VCaP (cell line): ENCODE data around the gene RPLP2.

Experiments
- H3K27ac ChIP-seq: fragments of 450-650 bp; 2 replicates; pipeline ENCODE4 v1.5.1; 2017
- TF ChIP-seq, protein P1 (sequence below): fragments of 450-650 bp; conservative IDR thresholded peaks from 2 replicates; pipeline ENCODE4 v1.5.1; 2017; ENCODE audit warnings: mild to moderate bottlenecking, moderate library complexity

The RPLP2 gene

DNA sequence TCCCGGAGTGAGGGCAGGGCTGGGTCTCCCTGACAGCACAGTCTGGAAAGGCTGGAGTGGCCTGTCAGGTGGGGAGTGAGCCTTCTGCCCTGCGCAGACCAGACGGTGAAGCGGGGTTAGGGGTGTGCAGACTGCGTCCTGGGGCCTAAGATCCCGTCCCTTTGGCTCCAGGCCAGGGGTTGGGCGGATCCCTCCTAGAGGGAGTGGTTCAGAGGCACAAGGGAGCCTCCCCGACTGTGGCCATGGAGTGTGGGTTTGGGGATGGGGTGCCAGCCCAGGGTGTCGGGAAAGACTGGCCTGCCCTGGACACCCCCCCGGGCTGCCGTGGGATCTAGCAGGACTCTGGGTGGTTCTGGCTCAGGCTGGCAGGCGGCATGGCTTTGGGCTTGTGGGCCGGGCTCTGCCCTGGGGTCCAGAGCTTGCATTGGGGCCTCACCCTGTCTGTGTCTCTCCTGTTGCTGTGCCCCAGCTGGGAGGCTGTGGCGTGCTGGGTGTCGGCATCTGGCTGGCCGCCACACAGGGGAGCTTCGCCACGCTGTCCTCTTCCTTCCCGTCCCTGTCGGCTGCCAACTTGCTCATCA lies 52.4 kb downstream of the RPLP2 start:
- H3K27ac ChIP-seq, result no peak overlapping the region
- TF ChIP-seq, protein P1, sequence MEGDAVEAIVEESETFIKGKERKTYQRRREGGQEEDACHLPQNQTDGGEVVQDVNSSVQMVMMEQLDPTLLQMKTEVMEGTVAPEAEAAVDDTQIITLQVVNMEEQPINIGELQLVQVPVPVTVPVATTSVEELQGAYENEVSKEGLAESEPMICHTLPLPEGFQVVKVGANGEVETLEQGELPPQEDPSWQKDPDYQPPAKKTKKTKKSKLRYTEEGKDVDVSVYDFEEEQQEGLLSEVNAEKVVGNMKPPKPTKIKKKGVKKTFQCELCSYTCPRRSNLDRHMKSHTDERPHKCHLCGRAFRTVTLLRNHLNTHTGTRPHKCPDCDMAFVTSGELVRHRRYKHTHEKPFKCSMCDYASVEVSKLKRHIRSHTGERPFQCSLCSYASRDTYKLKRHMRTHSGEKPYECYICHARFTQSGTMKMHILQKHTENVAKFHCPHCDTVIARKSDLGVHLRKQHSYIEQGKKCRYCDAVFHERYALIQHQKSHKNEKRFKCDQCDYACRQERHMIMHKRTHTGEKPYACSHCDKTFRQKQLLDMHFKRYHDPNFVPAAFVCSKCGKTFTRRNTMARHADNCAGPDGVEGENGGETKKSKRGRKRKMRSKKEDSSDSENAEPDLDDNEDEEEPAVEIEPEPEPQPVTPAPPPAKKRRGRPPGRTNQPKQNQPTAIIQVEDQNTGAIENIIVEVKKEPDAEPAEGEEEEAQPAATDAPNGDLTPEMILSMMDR, result no peak
